ENCODE data around the gene PCTP. TPM values are rescaled to one million over a fixed set of nuclear protein-coding genes. Genes with fewer than 3 reads are reported as not detected.

Gene PCTP
- polyA plus RNA-seq, 1 of the 3 experiments (the other 2 are of a cell fraction): 20.8 TPM

GRCh38 chr17:55717898-55718735, 32.7 kb upstream of the PCTP start (continued):
- TF ChIP-seq CTCF (IDR thresholded peaks at IDR 0.05) (peak; percentile 99), FOXJ3 (CRISPR knock-in tag; IDR thresholded peaks at IDR 0.05) (no peak), FOSL2 (IDR thresholded peaks at IDR 0.05; ENCODE audit: borderline replicate concordance, low read depth) (no peak), FOXM1 (IDR thresholded peaks at IDR 0.05; ENCODE audit: low read depth) (no peak), TEAD4 (IDR thresholded peaks at IDR 0.05; ENCODE audit: borderline replicate concordance, insufficient read depth) (no peak), RXRA (IDR thresholded peaks at IDR 0.05; ENCODE audit: borderline replicate concordance, low read depth) (no peak), CHD2 (IDR thresholded peaks at IDR 0.05; ENCODE audit: low read length, partially characterized antibody) (no peak), GABPA (IDR thresholded peaks at IDR 0.05; ENCODE audit: low read depth) (no peak), USF1 (IDR thresholded peaks at IDR 0.05; ENCODE audit: borderline replicate concordance, low read depth) (no peak), JUND (IDR thresholded peaks at IDR 0.05) (no peak), NRF1 (IDR thresholded peaks at IDR 0.05; ENCODE audit: low read depth, low read length) (no peak), RAD21 (IDR thresholded peaks at IDR 0.05; ENCODE audit: low read length) (peak; percentile 97)

GRCh38 chr17:55720919-55721836, 29.7 kb upstream of the PCTP start:
- peaks cover 0 to 20% of the 10 kb centered on the region in 2 experiments for H3K36me3 ChIP-seq (replicated peaks in 1 of 2; ENCODE audit: control insufficient read depth in 1 of 2, insufficient read depth in 2 of 2, low read length in 1 of 2)
- H3K27me3 ChIP-seq (ENCODE audit: insufficient read depth): no peaks in the 10 kb centered on the region
- peaks cover 24% of the 10 kb centered on the region for H3F3A ChIP-seq (replicated peaks; ENCODE audit: insufficient read depth)
- no peak for DNase-seq
- H3K79me2 ChIP-seq (ENCODE audit: insufficient read depth): no peaks in the 10 kb centered on the region
- H3K27ac ChIP-seq (ENCODE audit: low read depth in 2 of 2, low read length in 1 of 2): no peak overlapping the region; a peak in 1 of 4 replicates
- TF ChIP-seq RFX5 (IDR thresholded peaks at IDR 0.05; ENCODE audit: low read length) (no peak), NFIC (IDR thresholded peaks at IDR 0.05; ENCODE audit: borderline replicate concordance) (no peak), RXRA (IDR thresholded peaks at IDR 0.05; ENCODE audit: borderline replicate concordance, low read depth) (no peak), PBX3 (IDR thresholded peaks at IDR 0.05) (no peak)
- ChIA-PET CTCF (interaction anchor here (0.8 to 12.9 kb wide), 15 partner anchors 9 to 195 kb away, joined by 3 to 246 read pairs (median 5); no protein-coding TSS in a partner anchor), POLR2A (no interaction called here)
- H3K4me3 ChIP-seq (ENCODE audit: low read depth in 2 of 2, low read length in 1 of 2): no peak overlapping the region
- H2AFZ ChIP-seq (ENCODE audit: low read depth): no peak overlapping the region
- H3K4me1 ChIP-seq (ENCODE audit: control insufficient read depth in 1 of 2, insufficient read depth in 2 of 2, low read depth in 1 of 2, low read length in 1 of 2): peaks cover 13 to 34% of the 10 kb centered on the region in 2 experiments
- H3K9ac ChIP-seq: no peak overlapping the region
- no peaks in the 10 kb centered on the region for H3K9me2 ChIP-seq
- H3K4me2 ChIP-seq: no peak overlapping the region; the same call in 1 of the 2 replicates
- H4K20me1 ChIP-seq (ENCODE audit: insufficient read depth): no peaks in the 10 kb centered on the region
- H3K9me3 ChIP-seq: no peaks in the 10 kb centered on the region
- 93% methylated on average over 6 of the region's 6 CpGs for WGBS (ENCODE audit: low lambda C conversion rate)
